ENCODE data around the gene NDUFAF5.

Gene NDUFAF5

GRCh38 chr20:13817342-13817741, 32.5 kb downstream of the NDUFAF5 start:
- H3K4me3 ChIP-seq (ENCODE audit: low read length), result no peak overlapping the region
- no peak for DNase-seq (ENCODE audit: low read depth, low spot score)
- no peaks in the 10 kb centered on the region for H3K4me1 ChIP-seq (ENCODE audit: control insufficient read depth, insufficient read depth, low read length)
- peaks cover 3% of the 10 kb centered on the region; the same call in 1 of the 2 replicates for H3K36me3 ChIP-seq (ENCODE audit: control insufficient read depth, insufficient read depth, low read length)
- no peak overlapping the region for H3K27ac ChIP-seq (ENCODE audit: low read length)
- H3K9me3 ChIP-seq (ENCODE audit: control insufficient read depth, insufficient read depth, low read length), result no peaks in the 10 kb centered on the region
- H3K27me3 ChIP-seq (ENCODE audit: control insufficient read depth, insufficient read depth, low read length), result no peaks in the 10 kb centered on the region

- DNase-seq (ENCODE audit: low read depth, low spot score), result no peak
- no peaks in the 10 kb centered on the region for H3K9me3 ChIP-seq (ENCODE audit: control insufficient read depth, insufficient read depth, low read length)
- H3K4me3 ChIP-seq (ENCODE audit: low read length), result no peak overlapping the region
- H3K4me1 ChIP-seq (ENCODE audit: control insufficient read depth, insufficient read depth, low read length), result no peaks in the 10 kb centered on the region
- no peaks in the 10 kb centered on the region for H3K27me3 ChIP-seq (ENCODE audit: control insufficient read depth, insufficient read depth, low read length)
- H3K36me3 ChIP-seq (ENCODE audit: control insufficient read depth, insufficient read depth, low read length), result peaks cover 3% of the 10 kb centered on the region; the same call in 1 of the 2 replicates
- no peak overlapping the region for H3K27ac ChIP-seq (ENCODE audit: low read length)
- no CpG with 5 or more reads among the region's 5 CpGs for WGBS (ENCODE audit: insufficient coverage, insufficient read length)
These were observed 35.2 kb downstream of the NDUFAF5 start for GRCh38 chr20:13819885-13820645.

DNA sequence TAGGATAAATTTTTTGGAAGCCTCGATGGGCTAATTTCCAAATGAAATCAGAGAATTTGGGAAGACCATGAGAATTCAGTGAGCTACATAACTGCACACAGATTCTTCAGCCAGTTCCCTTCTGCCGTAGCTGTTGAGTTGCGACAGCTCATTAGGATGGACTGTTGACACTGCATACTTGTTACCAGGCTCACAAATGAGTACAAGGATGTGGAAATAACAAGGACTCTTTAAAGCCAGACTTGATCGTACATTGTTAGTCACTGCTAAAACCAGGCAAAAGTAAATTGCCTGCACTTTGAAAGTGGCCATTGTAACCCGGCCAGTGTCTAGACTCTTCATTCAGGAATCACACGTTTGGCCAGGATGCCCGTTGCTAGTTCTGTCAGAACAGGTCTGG, 37.0 kb downstream of the NDUFAF5 start:
- DNase-seq (ENCODE audit: low read depth, low spot score), result no peak
- no peaks in the 10 kb centered on the region for H3K36me3 ChIP-seq (ENCODE audit: control insufficient read depth, insufficient read depth, low read length)
- H3K4me3 ChIP-seq (ENCODE audit: low read length), result no peak overlapping the region
- no peaks in the 10 kb centered on the region for H3K27me3 ChIP-seq (ENCODE audit: control insufficient read depth, insufficient read depth, low read length)
- H3K9me3 ChIP-seq (ENCODE audit: control insufficient read depth, insufficient read depth, low read length), result no peaks in the 10 kb centered on the region
- no peak overlapping the region for H3K27ac ChIP-seq (ENCODE audit: low read length)
- no peaks in the 10 kb centered on the region for H3K4me1 ChIP-seq (ENCODE audit: control insufficient read depth, insufficient read depth, low read length)
- WGBS (ENCODE audit: insufficient coverage, insufficient read length), result no CpG with 5 or more reads among the region's 7 CpGs

DNA sequence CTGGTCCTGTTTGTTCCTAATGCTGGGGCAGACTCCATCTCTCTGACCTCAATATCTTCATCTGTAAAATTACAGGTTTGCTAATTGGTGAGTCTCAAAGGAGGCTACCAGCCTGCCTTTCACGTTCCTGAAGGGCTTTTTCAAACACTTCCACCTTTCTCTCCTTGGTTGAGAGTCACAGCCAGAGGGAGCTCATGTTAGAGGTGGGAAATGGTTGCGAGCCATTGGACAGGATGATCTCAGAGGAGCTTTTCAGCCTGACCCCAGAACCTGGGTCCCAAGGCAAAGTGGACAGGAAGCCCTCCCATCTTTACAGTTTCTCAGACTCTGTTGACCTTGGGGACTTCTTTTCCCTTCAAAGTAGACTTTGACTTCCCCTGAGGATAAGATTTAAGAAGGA, 37.6 kb downstream of the NDUFAF5 start:
- no peak overlapping the region for H3K4me3 ChIP-seq (ENCODE audit: low read length)
- H3K4me1 ChIP-seq (ENCODE audit: control insufficient read depth, insufficient read depth, low read length), result no peaks in the 10 kb centered on the region
- no peaks in the 10 kb centered on the region for H3K9me3 ChIP-seq (ENCODE audit: control insufficient read depth, insufficient read depth, low read length)
- no peaks in the 10 kb centered on the region for H3K36me3 ChIP-seq (ENCODE audit: control insufficient read depth, insufficient read depth, low read length)
- DNase-seq (ENCODE audit: low read depth, low spot score), result no peak
- H3K27ac ChIP-seq (ENCODE audit: low read length), result no peak overlapping the region
- H3K27me3 ChIP-seq (ENCODE audit: control insufficient read depth, insufficient read depth, low read length), result no peaks in the 10 kb centered on the region
- no CpG with 5 or more reads among the region's 2 CpGs for WGBS (ENCODE audit: insufficient coverage, insufficient read length)

DNA sequence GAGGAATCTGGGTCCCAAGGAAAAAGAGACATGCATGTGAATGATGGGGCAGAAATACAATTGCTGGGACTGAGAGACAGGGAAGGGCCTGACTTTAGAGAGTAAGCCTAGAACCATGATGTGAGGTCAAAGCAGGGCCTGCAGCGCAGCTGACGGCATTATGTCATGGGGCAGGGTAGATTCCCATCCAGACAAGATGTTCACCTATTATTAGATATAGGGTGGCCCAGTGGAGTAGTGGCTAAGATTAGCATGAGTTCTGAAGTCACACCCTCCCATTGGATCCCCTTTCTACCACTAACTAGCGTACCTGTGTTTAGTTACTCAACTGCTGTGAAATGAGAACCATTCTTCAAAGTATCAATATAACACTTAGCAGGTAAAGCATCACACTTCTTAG, 39.6 kb downstream of the NDUFAF5 start:
- WGBS (ENCODE audit: insufficient coverage, insufficient read length), result no CpG with 5 or more reads among the region's 3 CpGs
- Histone ChIP-seq H3K4me1 (ENCODE audit: control insufficient read depth, insufficient read depth, low read length) (no peaks in the 10 kb centered on the region), H3K9me3 (ENCODE audit: control insufficient read depth, insufficient read depth, low read length) (no peaks in the 10 kb centered on the region), H3K36me3 (ENCODE audit: control insufficient read depth, insufficient read depth, low read length) (no peaks in the 10 kb centered on the region), H3K27me3 (ENCODE audit: control insufficient read depth, insufficient read depth, low read length) (no peaks in the 10 kb centered on the region), H3K4me3 (ENCODE audit: low read length) (no peak overlapping the region), H3K27ac (ENCODE audit: low read length) (no peak overlapping the region)
- no peak for DNase-seq (ENCODE audit: low read depth, low spot score)

GRCh38 chr20:13825465-13825864, 40.6 kb downstream of the NDUFAF5 start:
- Histone ChIP-seq H3K4me3 (ENCODE audit: low read length) (no peak overlapping the region), H3K4me1 (ENCODE audit: control insufficient read depth, insufficient read depth, low read length) (no peaks in the 10 kb centered on the region), H3K27ac (ENCODE audit: low read length) (no peak overlapping the region), H3K27me3 (ENCODE audit: control insufficient read depth, insufficient read depth, low read length) (no peaks in the 10 kb centered on the region), H3K36me3 (ENCODE audit: control insufficient read depth, insufficient read depth, low read length) (no peaks in the 10 kb centered on the region), H3K9me3 (ENCODE audit: control insufficient read depth, insufficient read depth, low read length) (no peaks in the 10 kb centered on the region)
- no peak for DNase-seq (ENCODE audit: low read depth, low spot score)
- WGBS (ENCODE audit: insufficient coverage, insufficient read length), result no CpG with 5 or more reads among the region's 5 CpGs

DNA sequence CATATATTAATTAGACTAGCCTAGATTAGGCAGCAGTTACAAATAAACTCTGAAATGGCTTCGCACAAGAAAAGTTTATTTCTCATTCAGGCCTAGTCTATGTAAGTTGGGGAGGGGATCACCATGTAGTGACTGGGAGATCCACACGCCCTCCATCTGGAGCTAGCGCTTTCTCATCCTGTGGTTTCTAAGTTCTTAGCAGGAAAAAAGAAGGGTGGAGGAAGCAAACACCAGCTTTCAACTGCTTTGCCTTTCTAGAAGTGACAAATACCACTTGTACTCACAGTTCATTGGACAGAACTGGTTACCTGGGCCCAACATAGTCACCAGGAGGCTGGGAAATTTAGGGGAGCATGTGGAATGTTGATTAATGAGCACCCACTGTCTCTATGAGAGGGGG, 46.6 kb downstream of the NDUFAF5 start:
- Histone ChIP-seq H3K9me3 (ENCODE audit: control insufficient read depth, insufficient read depth, low read length) (no peaks in the 10 kb centered on the region), H3K27ac (ENCODE audit: low read length) (no peak overlapping the region), H3K27me3 (ENCODE audit: control insufficient read depth, insufficient read depth, low read length) (no peaks in the 10 kb centered on the region), H3K36me3 (ENCODE audit: control insufficient read depth, insufficient read depth, low read length) (no peaks in the 10 kb centered on the region), H3K4me3 (ENCODE audit: low read length) (no peak overlapping the region), H3K4me1 (ENCODE audit: control insufficient read depth, insufficient read depth, low read length) (no peaks in the 10 kb centered on the region)
- no CpG with 5 or more reads among the region's 3 CpGs for WGBS (ENCODE audit: insufficient coverage, insufficient read length)
- DNase-seq (ENCODE audit: low read depth, low spot score), result no peak

DNA sequence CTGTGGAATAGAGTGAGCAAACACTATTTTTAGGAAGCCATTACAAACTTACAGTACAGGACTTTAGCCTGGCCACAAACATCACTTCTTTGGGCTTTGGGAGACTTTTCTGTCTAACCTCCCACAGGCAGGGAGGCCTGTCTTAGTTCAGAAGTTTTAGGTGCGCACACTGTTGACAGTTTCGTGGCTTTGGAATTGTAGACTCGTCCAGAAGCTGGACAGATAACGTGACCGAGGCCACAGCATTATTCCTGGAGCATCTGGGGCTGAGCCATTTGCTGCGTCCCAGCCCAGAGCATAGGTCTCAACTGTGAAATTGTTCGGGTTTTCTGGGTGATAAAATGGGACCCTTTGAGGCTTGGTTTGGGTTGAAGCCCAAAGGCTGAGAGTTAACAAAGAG, 53.8 kb downstream of the NDUFAF5 start:
- Histone ChIP-seq H3K27ac (ENCODE audit: low read length) (no peak overlapping the region), H3K36me3 (ENCODE audit: control insufficient read depth, insufficient read depth, low read length) (no peaks in the 10 kb centered on the region), H3K4me3 (ENCODE audit: low read length) (no peak overlapping the region), H3K27me3 (ENCODE audit: control insufficient read depth, insufficient read depth, low read length) (no peaks in the 10 kb centered on the region), H3K4me1 (ENCODE audit: control insufficient read depth, insufficient read depth, low read length) (no peaks in the 10 kb centered on the region), H3K9me3 (ENCODE audit: control insufficient read depth, insufficient read depth, low read length) (no peaks in the 10 kb centered on the region)
- no peak for DNase-seq (ENCODE audit: low read depth, low spot score)
- WGBS (ENCODE audit: insufficient coverage, insufficient read length), result no CpG with 5 or more reads among the region's 7 CpGs

- H3K27me3 ChIP-seq (ENCODE audit: control insufficient read depth, insufficient read depth, low read length), result no peaks in the 10 kb centered on the region; the same call in 1 of the 2 replicates
- no peaks in the 10 kb centered on the region for H3K36me3 ChIP-seq (ENCODE audit: control insufficient read depth, insufficient read depth, low read length)
- no peak overlapping the region for H3K4me3 ChIP-seq (ENCODE audit: low read length)
- no peak overlapping the region for H3K27ac ChIP-seq (ENCODE audit: low read length)
- no peak for DNase-seq (ENCODE audit: low read depth, low spot score)
- H3K4me1 ChIP-seq (ENCODE audit: control insufficient read depth, insufficient read depth, low read length), result no peaks in the 10 kb centered on the region
- H3K9me3 ChIP-seq (ENCODE audit: control insufficient read depth, insufficient read depth, low read length), result no peaks in the 10 kb centered on the region
- no CpG with 5 or more reads among the region's 4 CpGs for WGBS (ENCODE audit: insufficient coverage, insufficient read length)
These were observed 54.7 kb downstream of the NDUFAF5 start for GRCh38 chr20:13839421-13840092.

DNA sequence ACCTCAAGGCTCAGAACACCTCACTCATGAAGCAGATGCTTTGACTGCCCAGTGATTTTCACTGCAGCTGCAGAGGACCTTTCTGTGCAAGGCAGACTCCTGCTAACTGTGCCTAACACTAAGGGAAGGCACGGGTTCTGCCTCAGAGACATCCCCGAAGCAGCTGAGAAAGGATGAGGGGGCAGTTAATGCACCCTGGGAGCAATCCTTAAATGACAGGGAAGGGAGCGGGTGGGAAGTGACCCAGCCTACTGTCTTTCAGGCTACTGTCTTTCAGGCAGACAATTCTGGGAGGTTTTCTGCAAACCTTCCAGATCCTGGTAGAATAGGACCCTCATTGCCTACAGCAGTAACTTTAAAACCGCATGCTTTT, 55.3 kb downstream of the NDUFAF5 start:
- Histone ChIP-seq H3K4me3 (ENCODE audit: low read length) (no peak overlapping the region), H3K36me3 (ENCODE audit: control insufficient read depth, insufficient read depth, low read length) (no peaks in the 10 kb centered on the region), H3K4me1 (ENCODE audit: control insufficient read depth, insufficient read depth, low read length) (no peaks in the 10 kb centered on the region), H3K9me3 (ENCODE audit: control insufficient read depth, insufficient read depth, low read length) (no peaks in the 10 kb centered on the region), H3K27me3 (ENCODE audit: control insufficient read depth, insufficient read depth, low read length) (no peaks in the 10 kb centered on the region; the same call in 1 of the 2 replicates), H3K27ac (ENCODE audit: low read length) (no peak overlapping the region)
- no CpG with 5 or more reads among the region's 4 CpGs for WGBS (ENCODE audit: insufficient coverage, insufficient read length)
- DNase-seq (ENCODE audit: low read depth, low spot score), result no peak

DNA sequence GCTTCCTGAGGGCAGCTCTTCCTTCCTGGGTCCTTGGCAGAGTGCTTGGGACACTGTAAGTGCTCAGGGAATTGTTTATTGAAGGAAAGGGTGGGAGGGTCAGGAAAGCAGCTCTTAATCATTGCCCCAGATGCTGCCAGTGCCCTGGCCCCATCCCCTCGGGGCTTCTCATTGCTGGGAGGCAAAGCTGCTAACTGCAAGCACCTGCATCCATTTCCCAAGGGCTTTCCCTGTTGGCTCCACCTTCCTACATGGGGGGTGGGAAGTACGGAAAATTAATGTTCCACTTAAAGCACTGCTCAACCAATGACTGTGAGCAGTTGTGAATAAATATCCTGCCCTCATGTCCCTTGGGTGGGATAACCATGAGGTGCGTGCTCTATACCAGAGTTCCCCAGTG, 56.4 kb downstream of the NDUFAF5 start:
- no peak overlapping the region for H3K27ac ChIP-seq (ENCODE audit: low read length)
- no peaks in the 10 kb centered on the region for H3K9me3 ChIP-seq (ENCODE audit: control insufficient read depth, insufficient read depth, low read length)
- H3K36me3 ChIP-seq (ENCODE audit: control insufficient read depth, insufficient read depth, low read length), result no peaks in the 10 kb centered on the region
- H3K4me3 ChIP-seq (ENCODE audit: low read length), result no peak overlapping the region
- DNase-seq (ENCODE audit: low read depth, low spot score), result no peak
- no CpG with 5 or more reads among the region's 3 CpGs for WGBS (ENCODE audit: insufficient coverage, insufficient read length)
- H3K4me1 ChIP-seq (ENCODE audit: control insufficient read depth, insufficient read depth, low read length), result no peaks in the 10 kb centered on the region
- no peaks in the 10 kb centered on the region; the same call in 1 of the 2 replicates for H3K27me3 ChIP-seq (ENCODE audit: control insufficient read depth, insufficient read depth, low read length)
